HepG2 (cell line): Measurements from ENCODE around the gene AHR. TPM values are rescaled to one million over a fixed set of nuclear protein-coding genes. Genes with fewer than 3 reads are reported as not detected.
A peak's percentile ranks its signal among the peaks of the same experiment; 100 is the strongest.
"Not testable (repeated sequence)": the region's sequence is repeated elsewhere in the genome, so short reads cannot be mapped to it uniquely, and the experiment has no call there.

Experiments
- ATAC-seq: fragments of 200-7000 bp; cut with Tn5 transposase; 3 replicates; pipeline ENCODE4 v1.9.1; 2020; ENCODE audit warnings: mild to moderate bottlenecking, moderate library complexity
- BruUV-seq: library from RNA; stranded (reverse); fragments of 400-500 nt; replicated peaks from 2 replicates; lab custom pipeline; 2021; lab: Mats Ljungman, UMichigan
- CTCF ChIA-PET: fragments of 300-600 bp; formaldehyde crosslinking; extraction: SDS; loops from one replicate; lab custom pipeline; 2021; ENCODE audit warnings: low total read pairs, inconsistent platforms, low intra/inter-chr PET ratio; lab: Yijun Ruan, JAX
- POLR2A ChIA-PET: fragments of 350-600 bp; sonication (Branson Sonifier 250); formaldehyde crosslinking; loops from one replicate; lab custom pipeline; 2020; ENCODE audit warnings: antibody characterized with exemption, inconsistent platforms; lab: Yijun Ruan, JAX
- DNase-seq: peaks from one replicate; pipeline ENCODE4 v3.0.0-alpha.2; 2015; ENCODE audit warnings: low spot score
- FAIRE-seq: peaks from 3 replicates; lab custom pipeline; 2011; peaks lifted over from hg19 to GRCh38; lab: Jason Lieb, UNC
- H2AFZ ChIP-seq: one replicate; pipeline ENCODE4 v1.6.1; 2011; ENCODE audit warnings: low read length, inconsistent platforms
- H3K27ac ChIP-seq: fragments of 300-600 bp; 3 replicates; pipeline ENCODE4 v1.8.0; 2011; ENCODE audit warnings: mixed run types, mild to moderate bottlenecking, mixed read lengths, low read length, inconsistent platforms; ENCODE audit not compliant: insufficient read depth; ENCODE audit errors: extremely low read length
- H3K27me3 ChIP-seq, 2 experiments: fragments of 200-600 bp in 1 of 2; 2 replicates in 1 of 2; 3 replicates in 1 of 2; pipeline versions ENCODE4 v1.6.0 to v1.8.0; 2011; ENCODE audit warnings: low read length in 2 of 2, mild to moderate bottlenecking in 2 of 2, moderate library complexity in 2 of 2, inconsistent platforms in 1 of 2; ENCODE audit not compliant: insufficient read depth in 2 of 2, control insufficient read depth in 1 of 2
- H3K36me3 ChIP-seq, 2 experiments: fragments of 200-600 bp in 1 of 2; replicated peaks in 1 of 2; 2 replicates in 1 of 2; 3 replicates in 1 of 2; pipeline versions ENCODE4 v1.5.1 to v1.8.0; 2011; ENCODE audit warnings: low read length in 2 of 2, inconsistent platforms in 1 of 2; ENCODE audit not compliant: insufficient read depth in 2 of 2, control insufficient read depth in 1 of 2
- H3K4me1 ChIP-seq: 2 replicates; pipeline ENCODE4 v1.5.1; 2012; ENCODE audit warnings: low read length, inconsistent platforms; ENCODE audit not compliant: insufficient read depth
- H3K4me2 ChIP-seq: 2 replicates; pipeline ENCODE4 v1.6.0; 2011; ENCODE audit warnings: low read depth, low read length, inconsistent platforms
- H3K4me3 ChIP-seq, 3 experiments: fragments of 200-600 bp in 1 of 3; sonication (generic), shearing (Covaris generic) in 1 of 3; replicated peaks in 1 of 3; 2 replicates each; pipeline ENCODE4 v1.5.1; 2011 to 2016; ENCODE audit warnings: low read length in 3 of 3, inconsistent platforms in 2 of 3, low read depth in 2 of 3, mild to moderate bottlenecking in 2 of 3, control low read depth in 1 of 3, mixed read lengths in 1 of 3; ENCODE audit not compliant: insufficient read depth in 1 of 3
- H3K79me2 ChIP-seq: one replicate; pipeline ENCODE4 v1.6.1; 2011; ENCODE audit warnings: low read length, inconsistent platforms; ENCODE audit not compliant: insufficient read depth
- H3K9ac ChIP-seq: 2 replicates; pipeline ENCODE4 v1.6.0; 2011; ENCODE audit warnings: mild to moderate bottlenecking, low read depth, low read length, inconsistent platforms; ENCODE audit not compliant: insufficient read depth
- H3K9me3 ChIP-seq: 2 replicates; pipeline ENCODE4 v1.5.1; 2012; ENCODE audit warnings: mild to moderate bottlenecking, low read length
- H4K20me1 ChIP-seq: 2 replicates; pipeline ENCODE4 v1.6.0; 2011; ENCODE audit warnings: inconsistent platforms, mild to moderate bottlenecking, low read length, moderate library complexity; ENCODE audit not compliant: insufficient read depth
- GLI4 ChIP-seq: sonication (generic); formaldehyde crosslinking; IDR thresholded peaks from 2 replicates; pipeline ENCODE4 v1.5.1; 2020; ENCODE audit warnings: missing genetic modification reagents, mild to moderate bottlenecking, moderate library complexity, borderline replicate concordance
- ZNF44 ChIP-seq: sonication (generic); formaldehyde crosslinking; IDR thresholded peaks from 2 replicates; pipeline ENCODE4 v1.5.1; 2020; ENCODE audit warnings: mild to moderate bottlenecking, missing genetic modification reagents
- WGBS: methylation state at CpG from one replicate; pipeline ENCODE4 v1.1.6; 2017; ENCODE audit warnings: low lambda C conversion rate; 5-methylcytosine and 5-hydroxymethylcytosine counted together
- in situ Hi-C: cut with HindIII; loops from 2 replicates; pipeline ENCODE4 v1.10.0; 2017; ENCODE audit warnings: low pct_unique_long_range_greater_than_20kb; ENCODE audit not compliant: extremely low pct_ligation_motif_present
- intact Hi-C: fragments of 100-400 bp; cut with micrococcal nuclease; formaldehyde crosslinking; loops from one replicate; pipeline ENCODE4 v1.10.0; 2022; ENCODE audit not compliant: unreplicated experiment
- polyA plus RNA-seq, 8 experiments: library from polyadenylated mRNA; depleted of rRNA in 3 of 8; stranded (reverse) in 7 of 8; unstranded in 1 of 8; fragments of >200 nt; fragmentation: Illumina TruSeq in 4 of 8; extraction: Trizol in 4 of 8; gene quantifications; 2 replicates each; pipeline versions ENCODE4 v1.2.1 to v1.2.3, GENCODE V29; 2011 to 2016; ENCODE audit warnings: low read depth in 4 of 8, missing spikeins in 1 of 8, mixed read lengths in 1 of 8; ENCODE audit not compliant: insufficient read depth in 1 of 8
- total RNA-seq, 5 experiments: library from RNA; depleted of rRNA; stranded (reverse); fragments of >200 nt; fragmentation: Illumina TruSeq; extraction: Trizol; gene quantifications; 2 replicates each; pipeline ENCODE4 v1.2.3, GENCODE V29; 2016; ENCODE audit warnings: low read depth in 1 of 5

The AHR gene
- total and polyA plus RNA-seq, 2 of the 13 experiments (the other 11 are each of a cell fraction or from before 2014, with no cell fraction given), result 9.0 to 31.3 TPM

- no peak overlapping the region for H3K9ac ChIP-seq
- DNase-seq, result no peak
- intact Hi-C loops (loop anchor here (10.0 kb wide), 2 partner anchors 177 to 297 kb away; no protein-coding TSS in a partner anchor), in situ Hi-C loops (no loop called here)
- no peak overlapping the region for H3K27ac ChIP-seq
- ChIA-PET POLR2A (no interaction called here), CTCF (no interaction called here)
- TF ChIP-seq GLI4 (CRISPR knock-in tag) (no peak), ZNF44 (no peak)
- ATAC-seq, result peak; percentile 32; the same call in 1 of the 3 replicates
- H3K4me2 ChIP-seq, result no peak overlapping the region
- H4K20me1 ChIP-seq, result no peaks in the 10 kb centered on the region
- H3K4me1 ChIP-seq, result no peaks in the 10 kb centered on the region
- H2AFZ ChIP-seq, result no peak overlapping the region
- H3K9me3 ChIP-seq, result no peaks in the 10 kb centered on the region; the same call in 1 of the 2 replicates
- H3K36me3 ChIP-seq, result peaks cover 3 to 8% of the 10 kb centered on the region in 2 experiments; a peak in 4 of 5 replicates
- H3K4me3 ChIP-seq, result no peak overlapping the region
- H3K27me3 ChIP-seq, result no peaks in the 10 kb centered on the region
- FAIRE-seq, result no peak
- H3K79me2 ChIP-seq, result no peaks in the 10 kb centered on the region
- BruUV-seq, result no TSS peak
Measured at GRCh38 chr7:17347401-17347800, 48.9 kb downstream of the AHR start.

- in situ Hi-C loops, FAIRE-seq: not testable (repeated sequence)
Measured at GRCh38 chr7:17348932-17349331, 50.5 kb downstream of the AHR start.

More at GRCh38 chr7:17348932-17349331, 50.5 kb downstream of the AHR start:
- POLR2A ChIA-PET, H3K4me3 ChIP-seq, BruUV-seq, H3K27ac ChIP-seq, H3K4me1 ChIP-seq, H3K27me3 ChIP-seq, CTCF ChIA-PET, H3K9me3 ChIP-seq, H3K36me3 ChIP-seq, H2AFZ ChIP-seq, DNase-seq, H3K4me2 ChIP-seq, H3K79me2 ChIP-seq, ATAC-seq, H3K9ac ChIP-seq, H4K20me1 ChIP-seq: not testable (repeated sequence)
- intact Hi-C loops, result loop anchor here (10.0 kb wide), 2 partner anchors 176 to 296 kb away; no protein-coding TSS in a partner anchor
- 96% methylated on average over 1 of the region's 1 CpG for WGBS
